NAMALWA (cell line): Measurements from ENCODE around the gene WDR26.
"Not testable (repeated sequence)": the region's sequence is repeated elsewhere in the genome, so short reads cannot be mapped to it uniquely, and the experiment has no call there.

Experiments used
- DNase-seq: peaks from one replicate; pipeline ENCODE4 v3.0.0-alpha.2; 2015; ENCODE audit warnings: low spot score

WDR26 gene

GRCh38 chr1:224392411-224393249 is 42.0 kb downstream of the WDR26 start:
- no peak for DNase-seq

DNA sequence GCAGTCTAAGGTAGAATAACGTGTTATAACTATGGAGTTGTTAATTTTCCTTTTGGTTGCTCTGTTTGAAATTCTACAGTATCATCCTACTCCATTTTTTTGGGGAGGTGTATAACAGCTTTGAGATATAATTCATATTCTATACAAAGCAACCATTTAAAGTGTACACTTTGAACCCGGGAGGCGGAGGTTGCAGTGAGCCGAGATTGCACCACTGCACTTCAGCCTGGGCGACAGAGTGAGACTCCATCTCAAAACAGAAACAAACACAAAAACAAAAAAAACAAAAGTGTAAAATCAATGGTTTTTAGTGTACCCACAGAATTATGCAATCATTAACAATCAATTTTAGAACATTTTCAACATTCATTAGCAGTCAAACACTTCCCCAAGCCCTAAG is 44.1 kb downstream of the WDR26 start:
- DNase-seq: no peak

DNA sequence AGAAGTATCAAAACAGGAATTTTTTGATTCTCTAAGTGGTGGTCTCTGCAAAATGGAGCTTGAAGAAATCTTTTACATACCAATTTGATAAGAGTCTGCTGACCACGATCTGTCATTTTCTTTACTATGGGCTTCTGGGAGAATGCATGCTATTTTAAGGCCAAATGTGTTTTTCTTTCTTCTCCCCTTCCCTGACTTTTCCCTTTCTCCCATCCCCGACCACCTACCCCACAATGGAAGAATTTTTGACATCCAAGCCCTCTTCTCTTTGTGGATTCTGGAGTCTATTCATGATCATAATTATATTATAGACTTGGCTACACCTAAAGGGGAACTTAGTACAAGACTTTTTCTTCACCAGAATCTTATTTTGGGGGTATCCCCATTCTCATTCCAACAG is 46.7 kb downstream of the WDR26 start:
- DNase-seq: no peak

DNA sequence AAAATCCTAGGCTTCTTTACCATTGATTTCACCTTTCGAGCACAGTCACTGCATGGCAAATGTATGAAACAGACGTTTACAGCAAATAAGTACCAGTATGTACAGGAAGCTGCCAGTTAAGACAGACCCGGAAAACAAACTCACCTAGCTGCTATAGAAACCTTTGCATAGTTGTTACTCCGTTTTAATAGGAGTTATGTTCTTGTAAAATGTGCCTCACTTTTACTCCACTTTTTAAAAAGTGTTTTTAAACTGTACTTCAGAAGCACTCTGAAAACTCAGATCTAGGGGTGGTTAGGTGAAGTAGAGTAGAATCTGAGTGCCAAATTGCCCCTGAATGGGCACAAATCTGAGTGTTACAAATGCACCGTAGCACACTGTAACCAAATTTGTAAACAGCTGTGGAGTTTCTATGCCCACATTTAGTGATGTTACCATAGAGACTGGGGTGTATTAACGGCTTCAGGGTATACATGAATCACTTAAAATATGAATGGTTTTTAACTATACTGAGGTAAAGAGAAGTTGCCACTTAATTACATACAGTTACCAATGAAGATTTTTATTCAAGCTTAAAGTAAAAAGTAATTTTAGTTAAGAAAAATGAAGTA is 47.2 kb downstream of the WDR26 start:
- DNase-seq: peak; percentile 21

- DNase-seq: no peak
Observed at GRCh38 chr1:224383218-224383617, 51.4 kb downstream of the WDR26 start.

DNA sequence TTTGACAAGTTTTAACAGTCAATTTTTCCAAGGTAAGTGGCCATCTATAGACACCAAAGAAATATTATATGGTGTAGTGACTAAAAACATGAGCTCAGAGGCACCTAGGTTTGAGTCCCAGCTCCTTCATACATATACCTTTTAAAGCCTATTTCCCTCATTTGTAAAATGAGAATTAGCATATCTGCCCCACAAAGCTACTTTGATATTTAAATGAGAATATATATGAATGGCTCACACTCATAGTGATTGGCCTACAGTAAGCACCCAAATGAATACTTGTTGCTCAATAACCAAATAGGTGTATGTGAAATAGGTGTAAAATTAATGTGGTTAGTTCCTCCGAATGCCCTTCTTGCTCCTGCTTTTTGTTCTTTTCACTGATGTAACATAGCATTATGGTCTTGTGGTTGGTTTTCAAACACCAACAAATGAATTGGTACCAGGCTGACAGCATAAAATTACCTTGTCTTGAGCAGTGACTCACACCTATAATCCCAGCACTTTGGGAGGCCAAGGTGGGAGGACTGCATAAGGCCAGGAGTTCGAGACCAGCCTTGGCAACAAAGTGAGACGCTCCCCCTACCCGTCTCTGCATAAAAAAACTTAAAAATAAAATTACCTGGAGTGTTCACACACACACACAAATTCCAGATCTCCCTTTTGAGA is 52.6 kb downstream of the WDR26 start:
- no peak for DNase-seq

DNA sequence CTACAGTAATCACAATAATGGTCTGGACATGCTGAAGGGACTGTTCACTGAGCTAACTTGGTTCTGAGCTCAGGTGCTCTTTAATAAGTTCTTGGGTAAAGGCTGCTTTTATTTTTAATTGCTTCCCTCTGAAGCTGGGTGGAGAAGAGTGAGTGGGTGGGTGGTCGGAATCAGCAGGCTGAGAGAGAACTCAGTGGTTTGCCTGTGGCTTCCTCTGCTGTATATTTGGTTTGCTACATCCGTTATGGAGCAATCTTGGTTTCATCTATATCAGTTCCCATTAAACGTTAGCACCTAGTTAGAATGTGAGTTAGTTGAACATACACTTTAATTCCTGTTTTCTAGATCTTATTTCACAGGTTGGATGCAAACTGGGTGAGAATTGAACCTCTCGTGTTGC is 54.6 kb downstream of the WDR26 start:
- DNase-seq: no peak

DNA sequence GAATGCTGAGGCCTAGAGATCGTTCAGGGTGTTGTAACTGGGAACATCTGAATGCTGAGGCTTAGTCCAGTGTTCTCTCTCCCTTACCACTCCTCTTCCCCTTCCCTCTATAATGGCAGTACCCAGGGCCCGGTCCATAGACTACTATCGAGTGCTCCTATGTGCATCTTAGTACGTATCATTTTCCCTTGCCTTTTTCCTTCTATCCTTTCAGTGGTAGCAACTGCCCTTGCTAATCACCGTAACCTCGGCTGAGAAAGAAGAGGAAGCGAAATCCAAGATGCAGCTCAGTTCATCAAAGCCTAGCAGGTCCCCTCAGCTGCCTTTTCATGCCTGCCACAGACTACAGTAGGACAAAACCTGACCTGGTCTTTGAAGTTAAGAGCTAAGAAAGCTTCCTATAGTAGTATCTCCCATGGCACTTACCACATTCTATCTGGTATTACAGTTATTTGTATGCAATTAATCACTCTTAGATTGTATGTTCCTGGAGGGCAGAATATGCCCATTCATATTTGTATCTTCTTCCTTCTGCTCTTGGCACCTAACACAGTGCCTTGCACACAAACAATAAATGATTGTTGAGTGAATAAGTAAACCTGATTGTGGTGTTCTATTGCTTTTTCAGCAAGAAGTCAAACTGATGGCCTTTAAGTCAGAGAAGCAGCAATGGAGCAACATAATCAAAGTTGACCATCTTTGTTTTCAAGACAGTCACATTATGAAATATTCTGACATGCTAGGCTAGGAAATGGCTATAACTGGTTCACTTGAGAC is 55.6 kb downstream of the WDR26 start:
- DNase-seq: no peak

DNA sequence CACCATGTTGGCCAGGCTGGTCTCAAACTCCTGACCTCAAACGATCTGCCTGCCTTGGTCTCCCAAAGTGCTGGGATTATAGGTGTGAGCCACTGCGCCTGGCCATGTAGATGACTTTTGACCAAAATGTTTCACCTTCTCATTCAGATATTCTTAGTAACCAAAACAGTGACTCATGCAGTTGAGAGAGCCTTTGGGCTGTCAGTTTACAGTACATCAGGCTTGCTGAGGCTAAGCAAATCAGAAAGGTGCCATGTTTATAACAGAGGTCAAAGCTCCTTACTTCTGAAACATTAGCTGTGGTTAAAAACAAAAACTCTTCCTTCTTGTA is 57.0 kb downstream of the WDR26 start:
- no peak for DNase-seq

GRCh38 chr1:224375059-224375458 is 59.5 kb downstream of the WDR26 start:
- no peak for DNase-seq

DNA sequence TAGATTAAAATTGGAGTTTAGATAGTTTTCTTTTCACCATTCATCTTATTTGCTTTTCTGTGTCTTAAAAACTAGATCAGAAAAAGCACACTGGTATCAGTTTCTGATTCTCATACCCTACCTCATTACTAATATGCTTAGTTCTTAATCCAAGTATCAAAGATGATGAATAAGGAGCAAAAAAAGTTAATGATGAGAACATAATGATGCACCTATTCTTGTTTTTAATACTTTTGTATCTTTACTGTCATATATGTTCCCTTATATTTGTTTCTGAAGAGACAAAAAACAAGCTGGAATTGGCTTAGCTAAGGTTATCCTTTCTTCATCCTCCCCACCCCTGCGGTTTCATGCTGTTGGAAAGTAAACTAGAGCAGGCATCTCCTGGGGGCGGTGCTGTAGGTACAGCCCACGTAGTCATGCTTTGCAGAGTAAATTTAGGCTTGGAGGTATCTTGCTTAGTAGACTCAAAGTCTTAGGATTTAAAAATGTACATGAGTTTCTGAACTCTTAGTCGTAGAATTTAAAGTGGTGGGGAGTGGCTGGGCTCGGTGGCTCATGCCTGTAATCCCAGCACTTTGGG is 61.5 kb downstream of the WDR26 start:
- DNase-seq: no peak

GRCh38 chr1:224368409-224368808 is 66.2 kb downstream of the WDR26 start:
- no peak for DNase-seq

DNA sequence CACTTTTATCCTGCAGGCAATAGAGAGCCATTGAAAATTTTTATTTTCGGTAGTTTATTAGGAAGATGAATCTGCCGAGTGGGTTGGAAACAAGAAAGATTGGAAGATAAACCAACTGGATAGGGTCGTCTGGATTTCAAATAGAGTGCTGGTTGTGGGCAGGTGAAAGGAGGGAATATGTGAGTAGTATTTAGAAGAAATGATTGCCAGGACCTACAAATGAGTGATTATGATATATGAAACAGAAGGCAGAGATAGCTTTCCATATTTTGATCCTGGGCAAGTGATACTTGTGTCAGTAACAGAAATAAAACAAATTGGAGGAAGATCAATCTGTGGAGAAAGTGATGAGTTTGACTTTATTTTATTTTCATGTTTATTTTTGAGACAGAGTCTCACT is 75.4 kb downstream of the WDR26 start:
- no peak for DNase-seq

DNA sequence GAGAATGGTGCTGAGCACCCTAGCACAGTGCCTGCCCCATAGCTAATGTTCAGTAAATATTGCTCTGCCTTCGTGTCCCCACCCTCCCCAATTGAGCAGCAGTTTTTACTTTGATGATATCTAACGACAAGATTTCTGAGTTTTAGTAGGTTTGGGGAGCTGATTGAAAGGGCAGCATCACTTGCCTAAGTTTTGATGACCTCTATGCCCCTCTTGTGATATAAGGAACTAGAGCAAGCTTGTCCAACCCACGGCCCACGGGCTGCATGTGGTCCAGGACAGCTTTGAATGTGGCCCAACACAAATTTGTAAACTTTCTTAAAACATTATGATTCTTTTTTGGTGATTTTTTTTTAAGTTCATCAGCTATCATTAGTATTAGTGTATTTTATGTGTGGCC is 76.4 kb downstream of the WDR26 start:
- DNase-seq: no peak

GRCh38 chr1:224357626-224358124 is 76.9 kb downstream of the WDR26 start:
- no peak for DNase-seq

- peak; percentile 98 for DNase-seq
Observed at GRCh38 chr1:224356685-224357625, 77.6 kb downstream of the WDR26 start, which contains the start of gene CNIH4. Gene CNIH4, plus strand, starts transcription at chr1:224356879. Its CDS starts 46 bp downstream, at chr1:224356925.

GRCh38 chr1:224353975-224354925 is 80.3 kb downstream of the WDR26 start:
- no peak for DNase-seq

- DNase-seq: not testable (repeated sequence)
Observed at GRCh38 chr1:224352436-224353085, 82.0 kb downstream of the WDR26 start.

DNA sequence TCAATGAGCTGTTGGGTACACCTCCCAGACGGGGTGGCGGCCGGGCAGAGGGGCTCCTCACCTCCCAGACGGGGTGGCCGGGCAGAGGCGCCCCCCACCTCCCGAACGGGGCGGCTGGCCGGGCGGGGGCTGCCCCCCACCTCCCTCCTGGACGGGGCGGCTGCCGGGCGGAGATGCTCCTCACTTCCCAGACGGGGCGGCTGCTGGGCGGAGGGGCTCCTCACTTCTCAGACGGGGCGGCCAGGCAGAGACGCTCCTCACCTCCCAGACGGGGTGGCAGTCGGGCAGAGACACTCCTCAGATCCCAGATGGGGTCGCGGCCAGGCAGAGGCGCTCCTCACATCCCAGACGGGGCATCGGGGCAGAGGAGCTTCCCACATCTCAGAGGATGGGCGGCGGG is 84.9 kb downstream of the WDR26 start:
- not testable (repeated sequence) for DNase-seq
